IMR-90 (cell line): ENCODE measurements around the gene ABCB6. TPM values are rescaled to one million over a fixed set of nuclear protein-coding genes. Genes with fewer than 3 reads are reported as not detected.

Experiments used
- ATAC-seq: fragments of 200-7000 bp; cut with Tn5 transposase; 2 replicates; pipeline ENCODE4 v1.9.1; 2020; ENCODE audit warnings: low read depth, mild to moderate bottlenecking, moderate library complexity
- BruUV-seq: library from RNA; stranded (reverse); fragments of 400-500 nt; replicated peaks from 2 replicates; lab custom pipeline; 2021; lab: Mats Ljungman, UMichigan
- CTCF ChIA-PET: fragments of 300-600 bp; formaldehyde crosslinking; extraction: SDS; loops from one replicate; lab custom pipeline; 2021; ENCODE audit warnings: antibody characterized with exemption; lab: Yijun Ruan, JAX
- POLR2A ChIA-PET: fragments of 300-600 bp; sonication (Branson Sonifier 250); formaldehyde crosslinking; loops from one replicate; lab custom pipeline; 2022; ENCODE audit warnings: antibody characterized with exemption; ENCODE audit not compliant: unreplicated experiment; lab: Charles Lee
- DNase-seq: peaks from one replicate; pipeline ENCODE4 v3.0.0; 2013
- H2AFZ ChIP-seq: replicated peaks from 2 replicates; pipeline ENCODE3; 2013; ENCODE audit warnings: low read length, mild to moderate bottlenecking; ENCODE audit not compliant: poor library complexity
- H2AK5ac ChIP-seq: 2 replicates; pipeline ENCODE4 v1.6.1; 2013; ENCODE audit warnings: low read depth, low read length, inconsistent platforms
- H2AK9ac ChIP-seq: replicated peaks from 2 replicates; pipeline ENCODE3; 2013; ENCODE audit warnings: mild to moderate bottlenecking, low read depth, low read length, moderate library complexity; ENCODE audit not compliant: poor library complexity
- H2BK120ac ChIP-seq: 2 replicates; pipeline ENCODE4 v1.6.1; 2013; ENCODE audit warnings: low read depth, low read length, inconsistent platforms
- H2BK15ac ChIP-seq: 3 replicates; pipeline ENCODE4 v1.6.1; 2013; ENCODE audit warnings: low read depth, low read length, inconsistent platforms
- H2BK20ac ChIP-seq: 2 replicates; pipeline ENCODE4 v1.6.1; 2013; ENCODE audit warnings: low read depth, mild to moderate bottlenecking, inconsistent platforms, low read length, moderate library complexity
- H2BK5ac ChIP-seq: 2 replicates; pipeline ENCODE4 v1.6.1; 2013; ENCODE audit warnings: mild to moderate bottlenecking, low read depth, low read length, inconsistent platforms; ENCODE audit not compliant: poor library complexity, severe bottlenecking
- H3K14ac ChIP-seq: replicated peaks from 2 replicates; pipeline ENCODE4 v1.6.1; 2013; ENCODE audit warnings: low read depth, low read length, inconsistent platforms
- H3K18ac ChIP-seq: 2 replicates; pipeline ENCODE4 v1.6.1; 2013; ENCODE audit warnings: low read depth, low read length, control low read depth
- H3K23ac ChIP-seq: 2 replicates; pipeline ENCODE4 v1.6.1; 2013; ENCODE audit warnings: low read depth, low read length, inconsistent platforms
- H3K27ac ChIP-seq: 2 replicates; pipeline ENCODE4 v1.5.1; 2013; ENCODE audit warnings: mild to moderate bottlenecking, control low read depth, low read length; ENCODE audit not compliant: insufficient read depth
- H3K27me3 ChIP-seq: 2 replicates; pipeline ENCODE4 v1.6.1; 2013; ENCODE audit warnings: low read length; ENCODE audit not compliant: control insufficient read depth, insufficient read depth
- H3K36me3 ChIP-seq: 2 replicates; pipeline ENCODE4 v1.6.1; 2013; ENCODE audit warnings: low read length, mixed read lengths; ENCODE audit not compliant: control insufficient read depth, insufficient read depth
- H3K4ac ChIP-seq: 2 replicates; pipeline ENCODE4 v1.6.1; 2013; ENCODE audit warnings: low read depth, low read length, inconsistent platforms
- H3K4me1 ChIP-seq: 2 replicates; pipeline ENCODE4 v1.6.1; 2013; ENCODE audit warnings: low read length, mixed read lengths; ENCODE audit not compliant: control insufficient read depth, insufficient read depth
- H3K4me2 ChIP-seq: 2 replicates; pipeline ENCODE4 v1.6.1; 2013; ENCODE audit warnings: low read depth, mild to moderate bottlenecking, control low read depth, low read length, moderate library complexity
- H3K4me3 ChIP-seq: 2 replicates; pipeline ENCODE4 v1.5.1; 2013; ENCODE audit warnings: low read depth, mild to moderate bottlenecking, control low read depth, low read length, moderate library complexity; ENCODE audit not compliant: insufficient read depth
- H3K56ac ChIP-seq: 2 replicates; pipeline ENCODE4 v1.6.1; 2013; ENCODE audit warnings: low read length, inconsistent platforms; ENCODE audit not compliant: insufficient read depth; ENCODE audit errors: extremely low read depth
- H3K79me1 ChIP-seq, 2 experiments: 2 replicates each; pipeline ENCODE4 v1.6.1; 2013; ENCODE audit warnings: low read length in 2 of 2, inconsistent platforms in 1 of 2, low read depth in 1 of 2
- H3K9ac ChIP-seq: 2 replicates; pipeline ENCODE4 v1.6.1; 2013; ENCODE audit warnings: low read depth, low read length, control low read depth
- H3K9me1 ChIP-seq: 2 replicates; pipeline ENCODE4 v1.6.1; 2013; ENCODE audit warnings: low read length, inconsistent platforms; ENCODE audit not compliant: insufficient read depth
- H3K9me3 ChIP-seq: 2 replicates; pipeline ENCODE4 v1.6.1; 2013; ENCODE audit warnings: low read length; ENCODE audit not compliant: control insufficient read depth, insufficient read depth
- H4K20me1 ChIP-seq: 2 replicates; pipeline ENCODE4 v1.6.1; 2013; ENCODE audit warnings: low read length, inconsistent platforms; ENCODE audit not compliant: insufficient read depth
- H4K5ac ChIP-seq: 2 replicates; pipeline ENCODE4 v1.6.1; 2013; ENCODE audit warnings: mild to moderate bottlenecking, low read depth, low read length, control low read depth
- H4K8ac ChIP-seq, 2 experiments: 2 replicates each; pipeline ENCODE4 v1.6.1; 2013; ENCODE audit warnings: low read depth in 2 of 2, low read length in 2 of 2, control low read depth in 1 of 2, inconsistent platforms in 1 of 2
- H4K91ac ChIP-seq: 2 replicates; pipeline ENCODE4 v1.6.1; 2013; ENCODE audit warnings: low read depth, low read length, inconsistent platforms; ENCODE audit not compliant: insufficient read depth
- BHLHE40 ChIP-seq: fragments of 150-350 bp; IDR thresholded peaks from 2 replicates; pipeline ENCODE4 v1.6.1; 2016; ENCODE audit warnings: mild to moderate bottlenecking, low read depth, low read length
- CHD1 ChIP-seq: IDR thresholded peaks from 2 replicates; pipeline ENCODE4 v1.6.1; 2012; ENCODE audit warnings: low read depth, low read length, improper control_type of control experiment
- MAFK ChIP-seq: IDR thresholded peaks from 2 replicates; pipeline ENCODE4 v1.6.1; 2012; ENCODE audit warnings: low read depth, low read length, improper control_type of control experiment
- MAZ ChIP-seq: IDR thresholded peaks from 2 replicates; pipeline ENCODE4 v1.6.1; 2012; ENCODE audit warnings: low read depth, mild to moderate bottlenecking, low read length, improper control_type of control experiment, moderate library complexity, borderline replicate concordance
- SMC3 ChIP-seq: fragments of 150-350 bp; IDR thresholded peaks from 2 replicates; pipeline ENCODE4 v1.6.1; 2016; ENCODE audit warnings: low read depth, mild to moderate bottlenecking, antibody characterized with exemption, low read length, moderate library complexity
- WGBS, 2 experiments: methylation state at CpG; one replicate each; pipeline versions ENCODE4 v1.1.5 to v1.1.7; 2013; ENCODE audit warnings: missing lambda C conversion rate in 2 of 2; ENCODE audit not compliant: insufficient read length in 1 of 2; ENCODE audit errors: extremely low coverage in 2 of 2; 5-methylcytosine and 5-hydroxymethylcytosine counted together
- dilution Hi-C: fragments of 300-500 bp; cut with HindIII; formaldehyde crosslinking; loops from one replicate; pipeline ENCODE4 v1.14.3; 2018; ENCODE audit warnings: low sequenced_read_pairs; ENCODE audit not compliant: unreplicated experiment
- in situ Hi-C: fragments of 300-500 bp; cut with MboI; formaldehyde crosslinking; loops from 3 replicates; pipeline ENCODE4 v1.14.3; 2019; ENCODE audit warnings: low sequenced_read_pairs, inconsistent platforms, mixed read lengths
- intact Hi-C: fragments of 100-400 bp; cut with micrococcal nuclease; formaldehyde crosslinking; loops from 2 replicates; pipeline ENCODE4 v1.10.0; 2022
- polyA plus RNA-seq, 3 experiments: library from polyadenylated mRNA; depleted of rRNA; stranded (reverse); fragments of >200 nt; gene quantifications; 2 replicates each; pipeline ENCODE4 v1.2.3, GENCODE V29; 2012; ENCODE audit warnings: low replicate concordance in 1 of 3
- total RNA-seq: library from RNA; depleted of rRNA; stranded (reverse); fragments of >200 nt; gene quantifications from 2 replicates; pipeline ENCODE4 v1.2.3, GENCODE V29; 2012
- TF ChIP-seq, protein P1 (sequence below): fragments of 150-350 bp; IDR thresholded peaks from 2 replicates; pipeline ENCODE4 v1.6.1; 2016; ENCODE audit warnings: low read depth, mild to moderate bottlenecking, low read length, moderate library complexity, borderline replicate concordance
- TF ChIP-seq, protein P2 (sequence below): conservative IDR thresholded peaks from 2 replicates; pipeline ENCODE4 v1.5.1; 2012; ENCODE audit warnings: mild to moderate bottlenecking, low read depth, low read length, improper control_type of control experiment

ABCB6 gene
- total and polyA plus RNA-seq, 2 of the 4 experiments (the other 2 are of a cell fraction) = 12.5 to 24.7 TPM

DNA sequence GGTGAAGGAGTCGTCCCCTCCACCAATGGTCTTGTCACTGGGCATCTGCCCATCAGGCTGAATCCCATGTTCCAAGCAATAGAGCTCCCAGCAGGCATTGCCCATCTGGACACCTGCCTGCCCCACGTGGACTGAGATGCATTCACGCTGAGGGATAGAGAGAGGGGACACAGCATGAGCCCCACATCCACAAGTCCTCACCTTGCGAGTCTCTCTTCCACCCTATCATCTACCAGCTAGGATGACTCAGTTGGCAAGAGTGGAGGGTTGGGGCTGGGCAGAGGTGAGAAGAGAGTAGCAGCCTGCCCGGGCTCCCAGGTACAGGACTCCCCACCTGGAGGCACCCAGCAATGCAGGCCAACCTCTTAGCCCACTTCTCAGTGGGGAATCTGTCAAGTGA is 33.3 kb upstream of the ABCB6 start:
- in situ Hi-C loops = no loop called here
- Histone ChIP-seq H4K5ac (no peak overlapping the region), H2AK9ac (no peak overlapping the region), H3K9ac (no peak overlapping the region), H2BK120ac (no peak overlapping the region), H3K4me2 (no peak overlapping the region), H3K9me1 (peaks cover 32% of the 10 kb centered on the region), H3K18ac (no peak overlapping the region), H3K23ac (peak overlapping the region; percentile 76; the same call in 1 of the 2 replicates), H4K8ac (no peak overlapping the region), H3K14ac (no peak overlapping the region), H2AFZ (no peak overlapping the region), H2BK15ac (no peak overlapping the region), H3K27ac (no peak overlapping the region), H4K91ac (no peak overlapping the region; the same call in 1 of the 2 replicates), H2BK20ac (no peak overlapping the region), H3K4me3 (no peak overlapping the region), H4K20me1 (0 out of 2 replicates have a peak, but pooled peaks cover 8% of the 10 kb centered on the region), H3K27me3 (peaks cover 13% of the 10 kb centered on the region), H3K9me3 (no peaks in the 10 kb centered on the region), H2AK5ac (peak overlapping the region; percentile 74; the same call in 1 of the 2 replicates), H3K56ac (no peak overlapping the region), H3K79me1 (peaks cover 8 to 20% of the 10 kb centered on the region in 2 experiments), H3K36me3 (peaks cover 15% of the 10 kb centered on the region; the same call in 1 of the 2 replicates), H3K4me1 (peaks cover 40% of the 10 kb centered on the region), H2BK5ac (no peak overlapping the region), H3K4ac (no peak overlapping the region; the same call in 1 of the 2 replicates)
- no peak for ATAC-seq
- no TSS peak for BruUV-seq
- ChIA-PET CTCF (no interaction called here), POLR2A (no interaction called here)
- DNase-seq = no peak
- no CpG with 5 or more reads among the region's 5 CpGs for WGBS, 2 experiments
- TF ChIP-seq SMC3 (no peak), CHD1 (no peak), MAZ (no peak), BHLHE40 (no peak), MAFK (no peak)
- TF ChIP-seq, protein P1, sequence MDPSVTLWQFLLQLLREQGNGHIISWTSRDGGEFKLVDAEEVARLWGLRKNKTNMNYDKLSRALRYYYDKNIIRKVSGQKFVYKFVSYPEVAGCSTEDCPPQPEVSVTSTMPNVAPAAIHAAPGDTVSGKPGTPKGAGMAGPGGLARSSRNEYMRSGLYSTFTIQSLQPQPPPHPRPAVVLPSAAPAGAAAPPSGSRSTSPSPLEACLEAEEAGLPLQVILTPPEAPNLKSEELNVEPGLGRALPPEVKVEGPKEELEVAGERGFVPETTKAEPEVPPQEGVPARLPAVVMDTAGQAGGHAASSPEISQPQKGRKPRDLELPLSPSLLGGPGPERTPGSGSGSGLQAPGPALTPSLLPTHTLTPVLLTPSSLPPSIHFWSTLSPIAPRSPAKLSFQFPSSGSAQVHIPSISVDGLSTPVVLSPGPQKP = no peak
- TF ChIP-seq, protein P2, sequence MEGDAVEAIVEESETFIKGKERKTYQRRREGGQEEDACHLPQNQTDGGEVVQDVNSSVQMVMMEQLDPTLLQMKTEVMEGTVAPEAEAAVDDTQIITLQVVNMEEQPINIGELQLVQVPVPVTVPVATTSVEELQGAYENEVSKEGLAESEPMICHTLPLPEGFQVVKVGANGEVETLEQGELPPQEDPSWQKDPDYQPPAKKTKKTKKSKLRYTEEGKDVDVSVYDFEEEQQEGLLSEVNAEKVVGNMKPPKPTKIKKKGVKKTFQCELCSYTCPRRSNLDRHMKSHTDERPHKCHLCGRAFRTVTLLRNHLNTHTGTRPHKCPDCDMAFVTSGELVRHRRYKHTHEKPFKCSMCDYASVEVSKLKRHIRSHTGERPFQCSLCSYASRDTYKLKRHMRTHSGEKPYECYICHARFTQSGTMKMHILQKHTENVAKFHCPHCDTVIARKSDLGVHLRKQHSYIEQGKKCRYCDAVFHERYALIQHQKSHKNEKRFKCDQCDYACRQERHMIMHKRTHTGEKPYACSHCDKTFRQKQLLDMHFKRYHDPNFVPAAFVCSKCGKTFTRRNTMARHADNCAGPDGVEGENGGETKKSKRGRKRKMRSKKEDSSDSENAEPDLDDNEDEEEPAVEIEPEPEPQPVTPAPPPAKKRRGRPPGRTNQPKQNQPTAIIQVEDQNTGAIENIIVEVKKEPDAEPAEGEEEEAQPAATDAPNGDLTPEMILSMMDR = no peak
- intact Hi-C loops = no loop called here
- dilution Hi-C loops = no loop called here
